Endothelial cell of umbilical vein (primary cell): Measurements from ENCODE around the gene SMYD4. TPM values are rescaled to one million over a fixed set of nuclear protein-coding genes. Genes with fewer than 3 reads are reported as not detected.

Experiments used
- BruUV-seq: library from RNA; stranded (reverse); fragments of 400-500 nt; replicated peaks from 2 replicates; lab custom pipeline; 2021; lab: Mats Ljungman, UMichigan
- CTCF ChIA-PET: fragments of 300-600, 350-600 bp; sonication (Branson Sonifier 250); formaldehyde crosslinking; loops from one replicate; lab custom pipeline; 2021; ENCODE audit warnings: antibody characterized with exemption, inconsistent platforms; lab: Charles Lee
- POLR2A ChIA-PET: fragments of 300-600, 350-600 bp; sonication (Branson Sonifier 250); formaldehyde crosslinking; loops from one replicate; lab custom pipeline; 2021; ENCODE audit warnings: antibody characterized with exemption, inconsistent platforms; lab: Charles Lee
- DNase-seq: peaks from one replicate; pipeline ENCODE4 v3.0.0-alpha.2; 2011; ENCODE audit warnings: low read depth, low spot score
- FAIRE-seq: peaks from 2 replicates; lab custom pipeline; 2011; peaks lifted over from hg19 to GRCh38; lab: Jason Lieb, UNC
- H2AFZ ChIP-seq: 2 replicates; pipeline ENCODE4 v1.6.0; 2012; ENCODE audit warnings: low read depth, low read length, control low read depth, inconsistent platforms
- H3K27ac ChIP-seq: 2 replicates; pipeline ENCODE4 v1.5.1; 2011; ENCODE audit warnings: low read depth, mild to moderate bottlenecking, control low read depth, low read length, moderate library complexity; ENCODE audit not compliant: insufficient read depth
- H3K27me3 ChIP-seq, 2 experiments: 2 replicates each; pipeline versions ENCODE4 v1.6.0 to v1.6.1; 2011; ENCODE audit warnings: low read length in 2 of 2, mixed read lengths in 1 of 2; ENCODE audit not compliant: control insufficient read depth in 2 of 2, insufficient read depth in 2 of 2
- H3K36me3 ChIP-seq, 2 experiments: 2 replicates in 1 of 2; 3 replicates in 1 of 2; pipeline ENCODE4 v1.5.1; 2011; ENCODE audit warnings: low read length in 2 of 2, mild to moderate bottlenecking in 1 of 2, moderate library complexity in 1 of 2; ENCODE audit not compliant: control insufficient read depth in 2 of 2, insufficient read depth in 2 of 2; ENCODE audit errors: extremely low read depth in 1 of 2
- H3K4me1 ChIP-seq: 3 replicates; pipeline ENCODE4 v1.5.1; 2011; ENCODE audit warnings: mild to moderate bottlenecking, low read length; ENCODE audit not compliant: control insufficient read depth, insufficient read depth; ENCODE audit errors: extremely low read depth
- H3K4me2 ChIP-seq: 2 replicates; pipeline ENCODE4 v1.6.1; 2011; ENCODE audit warnings: low read length, control low read depth, mixed read lengths; ENCODE audit not compliant: insufficient read depth
- H3K4me3 ChIP-seq, 3 experiments: fragments of 200-600 bp in 1 of 3; sonication (generic), shearing (Covaris generic) in 1 of 3; replicated peaks in 1 of 3; 2 replicates each; pipeline ENCODE4 v1.5.1; 2011 to 2016; ENCODE audit warnings: control low read depth in 3 of 3, low read length in 3 of 3, mild to moderate bottlenecking in 2 of 3, inconsistent platforms in 1 of 3, low read depth in 1 of 3, moderate library complexity in 1 of 3; ENCODE audit not compliant: insufficient read depth in 1 of 3
- H3K79me2 ChIP-seq: 2 replicates; pipeline ENCODE4 v1.6.0; 2012; ENCODE audit warnings: low read length, inconsistent platforms; ENCODE audit not compliant: control insufficient read depth, insufficient read depth
- H3K9ac ChIP-seq: replicated peaks from 2 replicates; pipeline ENCODE3; 2011; ENCODE audit warnings: low read length, control low read depth; ENCODE audit not compliant: insufficient read depth; ENCODE audit errors: extremely low read depth
- H3K9me1 ChIP-seq: replicated peaks from 3 replicates; pipeline ENCODE4 v1.6.0; 2011; ENCODE audit warnings: mild to moderate bottlenecking, low read length; ENCODE audit not compliant: control insufficient read depth, insufficient read depth; ENCODE audit errors: extremely low read depth
- H3K9me3 ChIP-seq: replicated peaks from 2 replicates; pipeline ENCODE4 v1.5.1; 2012; ENCODE audit warnings: low read length, inconsistent platforms; ENCODE audit not compliant: control insufficient read depth, insufficient read depth
- H4K20me1 ChIP-seq: replicated peaks from 2 replicates; pipeline ENCODE3; 2011; ENCODE audit warnings: mild to moderate bottlenecking, low read length; ENCODE audit not compliant: control insufficient read depth, insufficient read depth; ENCODE audit errors: extremely low read depth
- CTCF ChIP-seq, 2 donors: IDR thresholded peaks; 1 replicate in 1 of 2; 2 replicates in 1 of 2; pipeline ENCODE4 v1.5.1; 2011; ENCODE audit warnings: low read length in 2 of 2, mild to moderate bottlenecking in 2 of 2, moderate library complexity in 2 of 2, control low read depth in 1 of 2, inconsistent platforms in 1 of 2, low read depth in 1 of 2; ENCODE audit not compliant: insufficient read depth in 1 of 2; ENCODE audit errors: extremely low read depth in 1 of 2
- EZH2 ChIP-seq: IDR thresholded peaks from 2 replicates; pipeline ENCODE4 v1.6.1; 2012; ENCODE audit warnings: borderline replicate concordance, low read depth, mild to moderate bottlenecking, moderate library complexity, low read length, inconsistent platforms; ENCODE audit not compliant: severe bottlenecking
- POLR2AphosphoS5 ChIP-seq: IDR thresholded peaks from 2 replicates; pipeline ENCODE4 v1.6.1; 2012; ENCODE audit warnings: low read depth, mild to moderate bottlenecking, control low read depth, low read length, moderate library complexity; ENCODE audit not compliant: insufficient read depth
- dilution Hi-C: fragments of 300-500 bp; cut with MboI; formaldehyde crosslinking; loops from one replicate; pipeline ENCODE4 v1.15.0; 2019; ENCODE audit warnings: low sequenced_read_pairs; ENCODE audit not compliant: extremely low pct_ligation_motif_present
- intact Hi-C: fragments of 100-400 bp; cut with micrococcal nuclease; formaldehyde crosslinking; loops from one replicate; pipeline ENCODE4 v1.10.0; 2022
- polyA plus RNA-seq, 4 experiments: library from polyadenylated mRNA; depleted of rRNA in 3 of 4; stranded (reverse) in 3 of 4; unstranded in 1 of 4; fragments of >200 nt; gene quantifications; 2 replicates each; pipeline versions ENCODE4 v1.2.1 to v1.2.3, GENCODE V29; 2011 to 2012; ENCODE audit warnings: missing spikeins in 1 of 4
- total RNA-seq: library from RNA; stranded (reverse); gene quantifications from 2 replicates; pipeline ENCODE4 v1.2.3, GENCODE V29; 2021
- TF ChIP-seq, protein P1 (sequence below): IDR thresholded peaks from 2 replicates; pipeline ENCODE4 v1.6.1; 2011; ENCODE audit not compliant: insufficient read depth, insufficient read length

Gene SMYD4
- total and polyA plus RNA-seq, 2 donors (not counting 3 experiments of a cell fraction or from before 2014, with no cell fraction given) = 6.0 to 14.6 TPM

GRCh38 chr17:1830288-1830687 is 586 bp upstream of the SMYD4 start:
- ChIA-PET POLR2A (interaction anchor here (0.6 kb wide), 1 partner anchor 126 kb away, joined by 3 read pairs; no protein-coding TSS in a partner anchor), CTCF (interaction anchor here (0.7 to 1.5 kb wide), 4 partner anchors 33 to 129 kb away, joined by 3 to 17 read pairs (median 5); no protein-coding TSS in a partner anchor)
- peaks cover 39% of the 10 kb centered on the region for H3K79me2 ChIP-seq
- H3K36me3 ChIP-seq = peaks cover 0 to 4% of the 10 kb centered on the region in 2 experiments
- peaks cover 11% of the 10 kb centered on the region for H3K4me1 ChIP-seq
- H2AFZ ChIP-seq = peak overlapping the region; percentile 84
- no peaks in the 10 kb centered on the region for H3K9me3 ChIP-seq
- H3K4me3 ChIP-seq = peak overlapping the region; percentile 84 to 96 (median 86)
- no peaks in the 10 kb centered on the region for H4K20me1 ChIP-seq
- FAIRE-seq (peak; percentile 67), DNase-seq (peak; percentile 13)
- intact Hi-C loops (no loop called here), dilution Hi-C loops (no loop called here)
- H3K27me3 ChIP-seq = no peaks in the 10 kb centered on the region
- BruUV-seq = TSS peak; percentile 26
- H3K4me2 ChIP-seq = peak overlapping the region; percentile 95
- no peaks in the 10 kb centered on the region for H3K9me1 ChIP-seq
- H3K27ac ChIP-seq = no peak overlapping the region
- no peak for TF ChIP-seq CTCF (IDR thresholded peaks at IDR 0.05; ENCODE audit: extremely low read depth in 1 of 2, insufficient read depth in 1 of 2, low read depth in 1 of 2, low read length in 2 of 2)
- TF ChIP-seq POLR2AphosphoS5 = no peak
- TF ChIP-seq, protein P1, sequence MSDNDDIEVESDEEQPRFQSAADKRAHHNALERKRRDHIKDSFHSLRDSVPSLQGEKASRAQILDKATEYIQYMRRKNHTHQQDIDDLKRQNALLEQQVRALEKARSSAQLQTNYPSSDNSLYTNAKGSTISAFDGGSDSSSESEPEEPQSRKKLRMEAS = no peak
- TF ChIP-seq EZH2 = no peak
- peak overlapping the region; percentile 77 for H3K9ac ChIP-seq
